ACC112 (cell line): Measurements from ENCODE around the gene PPCS.
A peak's percentile ranks its signal among the peaks of the same experiment; 100 is the strongest.

Experiments
- H2AFZ ChIP-seq: fragments of 200-600 bp; sonication (generic); one replicate; pipeline ENCODE4 v1.6.0; 2017; ENCODE audit warnings: antibody characterized with exemption, low read length; ENCODE audit not compliant: unreplicated experiment
- H3K27ac ChIP-seq: fragments of 200-600 bp; sonication (generic); 2 replicates; pipeline ENCODE4 v1.5.1; 2014; ENCODE audit warnings: low read depth, mild to moderate bottlenecking, antibody characterized with exemption, low read length, moderate library complexity
- H3K27me3 ChIP-seq: fragments of 200-600 bp; sonication (generic); 2 replicates; pipeline ENCODE4 v1.6.1; 2014; ENCODE audit warnings: mild to moderate bottlenecking, antibody characterized with exemption, low read length, moderate library complexity, mixed read lengths; ENCODE audit not compliant: insufficient read depth
- H3K36me3 ChIP-seq: fragments of 200-600 bp; sonication (generic); 2 replicates; pipeline ENCODE4 v1.6.1; 2016; ENCODE audit warnings: mild to moderate bottlenecking, antibody characterized with exemption, low read length, moderate library complexity, mixed read lengths; ENCODE audit not compliant: insufficient read depth
- H3K4me1 ChIP-seq: fragments of 200-600 bp; sonication (generic); one replicate; pipeline ENCODE4 v1.6.1; 2016; ENCODE audit warnings: low read length, mixed read lengths; ENCODE audit not compliant: insufficient read depth, unreplicated experiment, control insufficient read depth
- H3K4me3 ChIP-seq: fragments of 200-600 bp; sonication (generic); 2 replicates; pipeline ENCODE4 v1.5.1; 2014; ENCODE audit warnings: mild to moderate bottlenecking, low read depth, low read length
- H3K79me2 ChIP-seq: fragments of 200-600 bp; sonication (generic); one replicate; pipeline ENCODE4 v1.6.0; 2016; ENCODE audit warnings: low read length; ENCODE audit not compliant: control insufficient read depth, unreplicated experiment, insufficient read depth

The PPCS gene

DNA sequence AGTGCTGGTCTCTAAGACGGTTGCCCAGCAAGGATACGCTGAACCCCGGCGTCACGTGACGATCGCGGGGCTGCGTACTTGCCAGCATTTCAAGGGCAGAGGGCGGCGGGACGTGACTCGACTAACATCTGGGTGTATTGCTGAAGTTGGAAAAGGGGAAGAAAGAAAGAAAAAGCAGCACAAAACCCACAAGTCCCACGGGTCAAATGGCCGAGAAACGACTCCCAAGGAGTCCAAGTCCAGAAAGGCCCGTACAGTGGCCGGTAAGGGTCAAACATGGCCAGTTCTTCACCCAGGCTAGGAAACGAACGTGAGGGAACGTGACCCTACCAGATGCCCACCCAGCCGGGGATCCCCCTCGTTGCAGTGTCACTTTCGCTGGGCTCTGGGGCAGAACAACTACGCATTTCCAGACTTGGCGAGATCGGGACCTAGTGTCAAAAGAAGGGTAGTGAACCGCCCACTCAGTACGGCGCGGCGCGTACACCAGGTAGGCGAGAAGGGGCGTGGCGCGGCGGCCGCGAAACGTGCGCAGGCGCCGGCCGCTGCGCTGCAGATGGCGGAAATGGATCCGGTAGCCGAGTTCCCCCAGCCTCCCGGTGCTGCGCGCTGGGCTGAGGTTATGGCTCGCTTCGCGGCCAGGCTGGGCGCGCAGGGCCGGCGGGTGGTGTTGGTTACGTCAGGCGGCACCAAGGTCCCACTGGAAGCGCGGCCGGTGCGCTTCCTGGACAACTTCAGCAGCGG is at the start of gene PPCS, which contains the start of gene ZMYND12:
Gene PPCS, plus strand, starts transcription at position 534 of the 744 bp plus-strand sequence. Its CDS starts 23 bp downstream, at position 557.
Gene ZMYND12, minus strand, starts transcription at position 13 of the 744 bp plus-strand sequence. CDS start 25 bp downstream, outside the sequence.
- Histone ChIP-seq H3K4me3 (peak within 1 kb of the TSS; percentile 90), H2AFZ (peak within 1 kb of the TSS; percentile 97), H3K4me1 (peaks cover 5% of the 10 kb centered on the region), H3K27me3 (no peaks in the 10 kb centered on the region), H3K27ac (peak within 1 kb of the TSS; percentile 35), H3K79me2 (no peaks in the 10 kb centered on the region), H3K36me3 (peaks cover 14% of the 10 kb centered on the region)

DNA sequence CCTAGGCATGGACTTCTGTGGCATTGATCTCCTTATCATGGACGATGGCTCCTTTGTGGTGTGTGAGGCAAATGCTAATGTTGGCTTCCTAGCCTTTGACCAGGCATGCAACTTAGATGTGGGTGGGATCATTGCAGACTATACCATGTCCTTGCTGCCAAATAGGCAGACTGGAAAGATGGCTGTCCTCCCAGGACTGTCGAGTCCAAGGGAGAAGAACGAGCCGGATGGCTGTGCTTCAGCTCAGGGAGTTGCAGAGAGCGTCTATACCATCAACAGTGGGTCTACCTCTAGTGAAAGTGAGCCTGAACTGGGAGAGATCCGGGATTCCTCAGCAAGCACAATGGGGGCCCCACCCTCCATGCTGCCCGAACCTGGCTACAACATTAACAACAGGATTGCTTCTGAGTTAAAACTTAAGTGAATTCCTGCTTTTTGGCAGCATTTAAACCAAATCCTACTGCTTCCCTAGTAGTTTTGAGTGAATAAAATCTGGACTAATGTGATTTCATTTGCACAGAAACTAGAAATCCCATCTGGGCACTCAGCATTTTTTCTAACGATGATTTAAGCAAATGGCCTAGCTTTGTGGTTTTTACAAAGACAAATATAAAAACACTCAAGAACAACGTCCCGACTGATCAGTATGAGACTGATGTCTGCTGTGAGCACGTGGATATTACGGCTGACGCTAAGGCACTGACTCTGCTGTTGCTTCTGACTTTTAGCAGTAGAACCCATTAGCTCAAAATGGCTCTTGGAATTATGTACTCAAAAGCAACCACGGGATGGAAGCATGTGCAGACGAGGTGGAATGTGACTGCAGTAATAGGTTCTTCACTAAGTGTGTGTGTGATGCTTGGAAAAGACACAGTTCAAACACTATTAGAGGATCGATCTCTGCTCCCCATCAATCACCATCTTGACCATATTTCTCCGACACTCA is 41.5 kb upstream of the PPCS start:
- H3K27ac ChIP-seq: no peak overlapping the region
- H2AFZ ChIP-seq: no peak overlapping the region
- H3K36me3 ChIP-seq: no peaks in the 10 kb centered on the region
- no peaks in the 10 kb centered on the region for H3K4me1 ChIP-seq
- no peak overlapping the region for H3K4me3 ChIP-seq
- peaks cover 74% of the 10 kb centered on the region for H3K27me3 ChIP-seq
- no peaks in the 10 kb centered on the region for H3K79me2 ChIP-seq

DNA sequence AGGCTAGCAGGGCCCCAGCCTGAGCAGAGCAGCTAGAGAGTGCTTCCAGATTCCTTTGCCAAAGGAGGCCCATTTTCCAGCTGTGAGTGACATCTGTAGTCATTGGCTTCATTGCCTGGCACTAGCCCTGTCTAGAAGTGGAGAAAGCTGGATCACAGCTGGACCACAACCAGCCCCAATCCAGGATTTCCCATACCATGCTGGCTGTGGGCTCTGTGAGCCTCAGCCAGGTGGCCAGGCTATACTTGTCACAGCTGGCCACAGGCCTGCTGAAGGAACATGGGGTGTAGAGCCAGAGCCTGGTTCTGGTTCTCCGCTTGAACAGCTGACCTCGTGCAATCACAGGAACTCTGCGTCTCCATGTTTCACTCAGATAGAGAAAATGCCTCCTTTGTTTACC is 39.2 kb upstream of the PPCS start:
- no peaks in the 10 kb centered on the region for H3K4me1 ChIP-seq
- peaks cover 83% of the 10 kb centered on the region for H3K27me3 ChIP-seq
- no peaks in the 10 kb centered on the region for H3K79me2 ChIP-seq
- H3K4me3 ChIP-seq: no peak overlapping the region
- no peak overlapping the region for H3K27ac ChIP-seq
- H3K36me3 ChIP-seq: no peaks in the 10 kb centered on the region
- no peak overlapping the region for H2AFZ ChIP-seq

DNA sequence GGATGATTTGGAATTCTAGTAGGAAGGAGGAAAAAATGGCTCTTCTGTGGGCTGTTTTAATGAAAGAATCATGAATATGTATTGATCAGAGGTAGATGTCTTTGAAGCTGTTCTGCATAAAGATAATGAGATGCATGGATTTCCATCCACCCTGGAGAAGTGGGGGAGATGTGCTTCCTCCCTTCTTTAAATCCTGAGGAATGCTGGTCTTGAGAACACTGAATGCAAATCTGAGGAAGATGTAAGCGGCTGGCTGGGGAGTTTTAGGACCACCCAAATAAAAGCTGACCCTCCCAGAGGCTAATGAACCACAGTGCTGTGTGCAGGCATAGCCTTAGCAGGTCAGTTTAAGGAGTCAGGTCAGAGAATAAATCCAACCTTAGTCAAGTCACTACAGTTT is 37.8 kb upstream of the PPCS start:
- Histone ChIP-seq H2AFZ (no peak overlapping the region), H3K27me3 (peaks cover 88% of the 10 kb centered on the region), H3K27ac (no peak overlapping the region), H3K4me1 (no peaks in the 10 kb centered on the region), H3K4me3 (no peak overlapping the region), H3K36me3 (no peaks in the 10 kb centered on the region), H3K79me2 (no peaks in the 10 kb centered on the region)

DNA sequence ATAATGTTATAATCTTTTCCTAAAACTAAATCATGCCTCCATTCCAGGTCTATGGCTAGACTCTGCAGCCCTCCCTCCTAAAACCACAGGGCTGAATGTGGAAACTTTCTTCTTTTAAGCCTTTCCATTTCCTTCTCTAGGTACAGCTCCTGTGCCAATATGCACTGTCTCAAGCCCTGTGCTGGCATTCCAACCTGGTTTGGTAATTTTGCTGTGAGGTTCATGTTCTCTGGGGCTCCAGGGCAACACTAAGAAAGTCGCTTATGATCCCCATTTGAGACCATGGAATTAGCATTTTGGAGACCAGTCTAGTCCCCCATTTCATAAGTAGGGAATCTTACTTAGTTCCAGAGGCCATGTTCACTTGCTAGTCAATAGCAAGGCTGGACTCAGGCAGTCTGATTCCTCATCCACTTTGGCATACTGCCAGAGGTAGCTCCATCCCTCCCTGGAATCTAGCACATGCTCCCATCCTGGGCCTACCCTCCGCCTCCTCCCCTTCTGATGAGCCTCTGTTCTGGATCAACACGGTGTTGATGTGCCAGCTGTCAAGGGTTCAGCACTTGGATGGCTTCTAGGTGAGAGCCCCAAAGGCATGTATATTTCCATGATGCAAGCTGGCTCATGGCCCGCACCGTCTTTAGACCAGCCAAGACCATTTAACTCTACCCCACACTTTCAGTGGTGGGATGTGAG is 37.1 kb upstream of the PPCS start:
- Histone ChIP-seq H3K36me3 (no peaks in the 10 kb centered on the region), H3K79me2 (no peaks in the 10 kb centered on the region), H3K4me1 (no peaks in the 10 kb centered on the region), H2AFZ (no peak overlapping the region), H3K27ac (no peak overlapping the region), H3K4me3 (no peak overlapping the region), H3K27me3 (peaks cover 87% of the 10 kb centered on the region)

DNA sequence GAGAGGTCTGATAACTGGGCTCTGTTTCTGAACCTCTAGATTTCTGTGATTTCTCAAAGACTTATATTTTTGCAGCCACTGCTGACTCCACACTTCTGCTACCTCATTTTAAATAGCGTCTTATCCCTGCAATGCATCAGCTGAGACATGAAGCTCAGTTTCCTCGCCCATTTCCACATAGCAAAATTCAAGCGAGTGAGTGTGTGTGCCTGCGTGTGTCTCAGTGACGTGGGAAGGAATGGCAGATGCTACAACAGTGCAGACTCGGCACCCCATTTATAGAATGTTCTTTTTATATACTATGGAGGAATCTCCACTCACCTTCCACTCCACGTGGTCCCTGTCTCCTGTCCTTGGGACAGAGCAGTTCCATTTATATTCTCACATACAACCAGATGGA is 36.2 kb upstream of the PPCS start:
- H2AFZ ChIP-seq: no peak overlapping the region
- H3K4me1 ChIP-seq: no peaks in the 10 kb centered on the region
- no peaks in the 10 kb centered on the region for H3K79me2 ChIP-seq
- H3K4me3 ChIP-seq: no peak overlapping the region
- no peak overlapping the region for H3K27ac ChIP-seq
- H3K27me3 ChIP-seq: peaks cover 78% of the 10 kb centered on the region
- H3K36me3 ChIP-seq: no peaks in the 10 kb centered on the region

DNA sequence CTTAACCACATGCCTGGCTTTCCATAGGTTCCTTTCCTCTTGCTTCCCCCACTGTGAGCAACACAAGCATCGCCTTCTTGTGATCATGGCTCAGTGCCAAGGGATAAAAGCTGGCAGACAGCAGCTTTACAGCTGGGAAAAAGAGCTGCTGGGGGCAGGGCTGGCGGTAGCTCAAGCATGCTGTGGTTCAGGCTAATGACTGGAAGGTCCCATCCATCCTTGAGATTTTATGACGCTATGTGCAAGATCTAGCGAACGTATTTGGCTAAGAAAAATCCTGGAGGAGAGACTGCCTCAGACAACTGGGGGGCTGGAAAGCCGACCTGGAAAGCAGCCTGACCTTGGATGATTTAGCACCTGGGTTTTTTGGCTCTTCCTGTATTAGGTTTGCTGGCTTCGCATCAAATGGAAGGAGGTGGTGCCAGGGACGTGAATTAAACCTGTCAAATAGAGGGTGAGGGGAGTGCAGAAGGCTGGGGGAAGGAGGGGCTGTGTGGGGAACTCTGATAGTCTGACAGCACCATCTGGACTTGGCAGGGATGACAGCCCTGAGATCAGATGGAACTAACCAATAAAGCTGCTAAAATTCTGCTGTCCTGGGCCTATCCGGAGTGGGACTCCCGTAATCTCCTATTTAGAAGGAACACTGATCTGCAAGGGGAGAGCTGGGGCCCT is 35.3 kb upstream of the PPCS start:
- no peak overlapping the region for H3K27ac ChIP-seq

DNA sequence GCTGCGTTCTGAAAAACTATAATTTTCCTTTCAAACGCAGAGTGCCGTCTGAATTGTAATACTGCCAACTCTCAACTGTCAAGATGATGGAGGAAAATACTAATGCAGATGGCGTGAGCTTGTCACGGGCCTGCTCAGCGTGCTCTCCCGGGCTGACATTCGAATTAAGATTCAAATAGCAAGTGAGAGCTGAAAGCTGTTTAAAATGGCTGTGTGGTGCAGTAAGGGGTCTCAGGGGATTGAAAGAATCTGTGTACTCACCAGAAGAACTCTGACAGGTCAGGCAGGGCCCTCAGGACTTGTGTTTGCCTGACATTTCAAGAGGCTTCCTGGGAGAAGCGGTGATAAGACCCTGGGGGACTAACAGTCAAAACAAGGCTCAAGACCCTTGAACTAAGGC is 33.6 kb upstream of the PPCS start:
- Histone ChIP-seq H3K4me3 (no peak overlapping the region), H3K27ac (no peak overlapping the region), H3K36me3 (no peaks in the 10 kb centered on the region), H3K27me3 (peaks cover 55% of the 10 kb centered on the region), H3K4me1 (no peaks in the 10 kb centered on the region), H3K79me2 (no peaks in the 10 kb centered on the region), H2AFZ (no peak overlapping the region)

More for the DNA sequence above, 35.3 kb upstream of the PPCS start:
- Histone ChIP-seq H3K79me2 (no peaks in the 10 kb centered on the region), H3K27me3 (peaks cover 70% of the 10 kb centered on the region), H2AFZ (no peak overlapping the region), H3K36me3 (no peaks in the 10 kb centered on the region), H3K4me1 (no peaks in the 10 kb centered on the region), H3K4me3 (no peak overlapping the region)

DNA sequence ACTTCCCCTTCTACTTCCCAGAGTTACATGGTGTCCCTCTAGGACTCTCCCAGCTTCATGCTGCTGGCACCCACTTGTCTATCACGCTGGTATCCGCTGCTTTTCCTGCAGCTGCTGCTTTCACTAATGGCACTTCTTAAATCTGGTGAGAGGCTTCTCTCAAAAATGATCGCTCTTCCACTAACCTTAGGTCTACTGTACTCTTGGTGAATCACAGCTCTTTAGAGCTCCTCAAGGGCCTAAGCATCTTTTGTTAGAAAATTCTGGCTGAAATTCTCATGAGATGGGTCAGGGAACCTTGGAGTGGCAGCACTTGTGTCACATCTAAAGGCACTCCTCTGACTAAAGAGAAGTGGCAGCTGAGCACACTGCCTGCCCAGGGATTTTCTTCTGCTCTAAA is 32.7 kb upstream of the PPCS start:
- H3K36me3 ChIP-seq: no peaks in the 10 kb centered on the region
- H3K27me3 ChIP-seq: peaks cover 45% of the 10 kb centered on the region
- no peak overlapping the region for H2AFZ ChIP-seq

DNA sequence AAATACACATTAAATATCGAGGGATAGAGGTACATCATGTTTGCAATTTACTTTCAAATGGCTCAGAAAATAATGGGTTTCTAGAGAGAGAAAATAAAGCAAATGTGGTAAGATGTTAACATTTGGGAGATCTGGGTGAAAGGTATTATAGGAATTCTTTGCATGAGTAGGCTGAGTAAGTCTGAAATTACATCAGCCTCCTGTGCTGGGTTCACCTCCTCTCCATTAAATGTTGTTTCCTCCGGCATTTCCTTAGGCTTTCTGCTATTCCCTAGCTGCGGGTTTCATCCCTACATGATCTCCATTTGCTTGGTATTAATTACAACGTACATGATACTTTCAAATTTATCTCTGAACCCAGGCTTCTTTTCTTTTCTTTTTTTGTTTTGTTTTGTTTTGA is 32.1 kb upstream of the PPCS start:
- H3K36me3 ChIP-seq: no peaks in the 10 kb centered on the region
- H3K4me1 ChIP-seq: no peaks in the 10 kb centered on the region
- H3K4me3 ChIP-seq: no peak overlapping the region
- no peaks in the 10 kb centered on the region for H3K79me2 ChIP-seq
- H3K27me3 ChIP-seq: peaks cover 40% of the 10 kb centered on the region
- no peak overlapping the region for H2AFZ ChIP-seq
- no peak overlapping the region for H3K27ac ChIP-seq

More for the DNA sequence above, 32.7 kb upstream of the PPCS start:
- Histone ChIP-seq H3K79me2 (no peaks in the 10 kb centered on the region), H3K27ac (no peak overlapping the region), H3K4me1 (no peaks in the 10 kb centered on the region), H3K4me3 (no peak overlapping the region)
